HG02588 (cell line): Measurements from ENCODE around the gene WFDC6.

ENCODE experiments used
- ATAC-seq: cut with Tn5 transposase; IDR thresholded peaks from one replicate; pipeline ENCODE4 v1.9.1; 2021; ENCODE audit warnings: mild to moderate bottlenecking, moderate library complexity; ENCODE audit not compliant: unreplicated experiment

WFDC6 gene

DNA sequence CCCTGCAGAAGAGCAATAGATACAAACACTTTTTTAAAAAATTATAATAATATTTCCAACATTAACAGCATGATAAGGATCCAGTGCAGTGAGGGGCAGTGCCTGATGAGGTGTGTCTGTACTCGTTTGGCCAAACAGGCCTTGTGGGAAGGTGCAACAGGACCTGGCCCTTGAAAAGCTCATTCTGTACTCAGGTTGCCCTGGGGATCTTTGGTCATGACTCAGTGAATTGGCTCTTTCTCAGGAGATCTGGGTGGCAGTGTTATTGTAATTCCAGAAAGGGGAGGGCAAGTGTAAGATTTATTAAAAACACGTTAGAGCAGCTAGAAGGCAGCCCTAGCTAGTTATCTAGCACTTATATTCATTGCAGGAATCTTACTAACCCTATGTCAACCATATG is 21.0 kb downstream of the WFDC6 start:
- ATAC-seq: no peak

DNA sequence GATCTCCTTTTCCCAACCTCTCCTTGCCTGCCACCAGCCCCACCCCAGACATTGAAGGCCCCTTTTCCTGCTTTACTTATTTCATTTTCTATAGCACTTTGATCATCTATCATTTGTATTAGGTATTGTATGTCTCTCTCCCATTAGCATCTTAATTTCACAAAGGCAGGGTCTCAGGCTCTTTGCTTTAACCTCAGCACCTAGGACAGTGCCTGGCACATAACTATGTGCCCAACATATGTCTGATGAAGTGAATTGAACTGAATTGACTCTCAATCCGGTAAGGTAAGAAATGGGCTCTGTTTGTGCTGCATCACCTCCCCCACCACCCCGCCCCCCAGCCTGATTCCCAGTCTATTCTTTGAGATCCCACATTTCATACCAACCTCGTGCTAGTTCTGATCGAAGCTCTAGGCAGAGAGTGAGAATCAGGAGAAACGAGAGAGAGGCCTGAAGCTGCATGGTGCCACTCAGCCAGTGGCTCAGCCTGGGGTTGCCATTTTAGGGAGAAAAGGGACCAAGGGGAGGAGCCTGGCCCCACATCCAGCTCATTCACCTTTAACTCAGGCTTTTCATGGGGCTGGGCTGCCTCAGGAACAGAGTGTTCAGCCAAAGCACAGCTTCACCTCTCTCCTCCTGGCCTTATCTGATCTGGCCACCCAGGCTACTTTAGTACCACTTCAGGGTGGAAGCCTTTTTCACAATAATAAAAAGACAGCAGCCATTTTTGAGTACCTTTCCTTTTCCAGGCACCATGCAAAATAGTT is 24.0 kb downstream of the WFDC6 start, which contains the start of gene SPINT3:
Gene SPINT3 (minus strand): TSS at position 476 of the 767 bp plus-strand sequence. CDS start 14 bp downstream, at position 462.
- ATAC-seq: no peak

DNA sequence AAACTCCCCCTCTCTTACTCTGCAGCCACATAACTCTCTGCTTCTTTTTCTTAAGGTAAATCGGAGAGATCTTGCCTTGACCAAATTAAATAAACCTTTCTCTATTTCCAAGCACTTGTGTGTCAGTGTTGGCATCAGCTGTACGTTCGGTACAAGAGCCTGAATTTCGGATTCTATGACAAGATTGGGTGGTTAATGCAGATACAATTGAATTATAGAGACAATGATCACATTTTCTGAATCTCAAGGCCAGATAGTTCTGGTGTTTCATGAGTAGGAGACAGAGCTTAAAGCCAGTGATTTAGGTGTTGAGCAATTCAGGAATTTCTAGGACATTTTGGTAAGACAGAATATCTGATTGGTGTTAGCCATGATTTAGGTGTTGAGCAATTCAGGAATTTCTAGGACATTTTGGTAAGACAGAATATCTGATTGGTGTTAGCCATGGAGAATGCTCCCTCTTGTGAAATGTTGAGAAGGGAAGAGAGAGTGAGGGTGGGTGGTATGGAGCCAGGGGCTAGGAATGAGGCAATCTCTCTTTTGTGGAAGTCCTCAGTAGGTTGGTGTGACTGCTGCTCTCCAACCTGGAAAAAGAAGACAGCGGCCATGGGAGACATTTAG is 28.9 kb downstream of the WFDC6 start:
- no peak for ATAC-seq

DNA sequence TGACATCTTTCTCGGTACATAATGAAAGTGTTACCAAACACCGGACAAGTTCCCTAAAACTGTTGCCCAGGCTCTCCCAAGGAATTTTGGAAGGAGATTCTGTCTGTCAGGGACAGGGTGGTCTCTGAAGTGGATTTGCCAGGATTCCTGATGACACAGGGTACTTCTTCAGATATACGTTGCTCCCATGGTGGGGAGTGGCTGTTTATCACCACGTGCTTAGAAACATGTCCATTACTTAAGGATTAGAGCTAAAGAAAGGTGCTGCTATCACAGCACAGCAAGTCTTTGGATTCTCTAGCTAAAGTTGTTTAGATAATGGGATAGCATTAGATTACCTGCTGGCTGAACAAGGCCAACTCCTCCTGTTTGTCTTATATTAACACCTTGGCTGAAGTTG is 30.2 kb downstream of the WFDC6 start:
- no peak for ATAC-seq

DNA sequence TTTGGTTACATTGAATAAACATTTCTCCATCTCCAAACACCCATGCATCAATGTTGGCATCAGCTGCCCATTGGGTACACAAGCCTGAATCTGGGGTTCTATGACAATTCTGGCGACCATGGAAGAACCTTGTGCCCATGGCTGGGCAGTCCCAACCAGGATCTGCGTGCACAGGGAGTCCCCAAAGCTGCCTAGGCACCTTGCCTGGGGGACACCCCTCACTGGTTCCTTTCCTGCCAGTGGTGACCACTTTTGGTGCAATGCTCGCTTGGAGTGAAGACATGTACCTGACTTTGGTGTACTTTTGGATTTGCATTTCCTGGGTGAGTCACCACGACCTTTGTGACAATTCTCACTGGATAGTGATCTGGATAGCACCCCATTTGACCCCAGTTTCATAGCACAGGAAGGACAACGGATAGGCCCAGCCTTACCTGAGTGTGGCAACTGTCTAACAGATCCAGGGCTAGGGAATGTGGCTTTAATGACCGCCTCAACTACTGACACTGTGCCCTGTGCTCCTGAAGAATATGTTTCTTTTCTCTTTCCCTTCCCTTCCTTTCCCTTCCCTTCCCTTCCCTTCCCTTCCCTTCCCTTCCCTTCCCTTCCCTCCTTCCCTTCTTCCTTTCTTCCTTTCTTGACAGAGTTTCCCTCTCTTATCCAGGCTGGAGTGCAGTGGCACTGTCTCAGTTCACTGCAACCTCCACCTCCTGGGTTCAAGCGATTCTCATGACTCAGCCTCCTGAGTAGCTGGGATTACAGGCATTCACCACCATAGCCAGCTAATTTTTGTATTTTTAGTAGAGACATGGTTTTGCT is 31.0 kb downstream of the WFDC6 start:
- no peak for ATAC-seq

DNA sequence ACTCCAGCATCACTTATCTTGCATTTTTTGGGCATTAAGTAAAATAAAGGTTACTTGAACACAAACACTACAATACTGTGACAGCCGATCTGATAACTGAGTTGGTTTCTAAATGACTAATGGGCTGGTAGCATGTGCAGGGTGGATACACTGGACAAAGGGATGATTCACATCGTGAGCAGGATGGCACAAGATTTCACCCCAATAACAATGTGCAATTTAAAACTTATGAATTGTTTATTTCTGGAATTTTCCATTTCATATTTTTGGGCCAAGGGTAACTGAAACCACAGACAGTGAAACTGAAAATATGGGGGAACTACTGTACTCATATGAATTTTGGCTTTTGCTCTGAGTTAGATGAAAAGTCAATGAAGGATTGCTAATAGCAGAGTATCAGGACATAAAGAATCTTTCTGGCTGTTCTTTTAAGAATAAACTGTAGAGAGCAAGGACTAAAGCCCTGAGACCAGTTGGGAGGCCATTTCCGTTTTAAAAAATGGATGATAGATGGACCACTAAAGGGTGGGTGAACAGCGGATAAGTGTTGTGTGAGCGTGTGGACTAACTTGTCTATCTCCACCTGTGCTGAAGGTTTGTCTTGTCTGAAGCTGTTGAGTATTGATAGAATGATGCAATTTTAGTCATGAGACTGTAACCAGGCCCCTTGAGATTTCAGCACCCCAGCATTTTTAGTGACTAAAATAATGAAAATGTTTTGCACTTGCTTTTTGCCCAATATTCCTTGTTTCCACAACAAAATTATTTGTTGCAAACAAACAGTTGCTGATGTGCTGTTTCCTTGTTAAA is 32.1 kb downstream of the WFDC6 start:
- no peak for ATAC-seq

DNA sequence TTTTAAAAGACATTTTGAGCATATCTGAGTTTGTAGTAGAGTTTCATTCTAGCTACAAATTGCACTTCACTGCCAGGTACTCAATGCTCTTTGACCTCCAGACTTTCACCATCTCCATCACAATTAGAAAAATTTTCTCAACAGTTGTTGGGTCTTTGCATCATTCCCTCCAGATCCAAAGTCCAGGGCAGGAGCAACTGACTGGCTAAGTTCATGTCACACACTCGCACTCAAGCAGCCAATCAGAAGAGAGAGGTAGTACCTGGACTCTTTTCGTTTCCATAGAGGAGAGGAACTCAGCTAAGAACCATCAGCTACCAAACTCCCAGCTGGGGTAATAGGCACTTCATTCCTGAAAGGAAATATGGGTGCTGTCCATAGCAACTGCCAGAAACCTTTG is 32.9 kb downstream of the WFDC6 start:
- no peak for ATAC-seq

DNA sequence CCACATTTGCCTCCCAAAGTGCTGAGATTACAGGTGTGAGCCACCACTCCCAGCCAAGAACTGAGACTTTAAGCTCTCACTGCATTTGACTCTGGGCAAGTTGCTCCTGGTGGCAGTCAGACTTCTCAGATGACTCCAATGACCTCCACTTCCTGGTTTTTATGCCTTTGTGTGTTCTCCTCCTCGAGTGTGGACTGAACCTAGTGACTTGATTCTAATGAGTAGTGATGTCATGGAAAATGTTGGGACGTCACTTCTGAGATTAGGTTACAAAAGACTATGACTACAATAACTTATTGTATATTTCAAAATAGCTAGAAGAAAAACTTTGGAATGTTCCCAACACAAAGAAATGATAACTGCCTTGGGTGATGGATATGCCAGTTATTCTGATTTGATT is 35.9 kb downstream of the WFDC6 start:
- no peak for ATAC-seq

DNA sequence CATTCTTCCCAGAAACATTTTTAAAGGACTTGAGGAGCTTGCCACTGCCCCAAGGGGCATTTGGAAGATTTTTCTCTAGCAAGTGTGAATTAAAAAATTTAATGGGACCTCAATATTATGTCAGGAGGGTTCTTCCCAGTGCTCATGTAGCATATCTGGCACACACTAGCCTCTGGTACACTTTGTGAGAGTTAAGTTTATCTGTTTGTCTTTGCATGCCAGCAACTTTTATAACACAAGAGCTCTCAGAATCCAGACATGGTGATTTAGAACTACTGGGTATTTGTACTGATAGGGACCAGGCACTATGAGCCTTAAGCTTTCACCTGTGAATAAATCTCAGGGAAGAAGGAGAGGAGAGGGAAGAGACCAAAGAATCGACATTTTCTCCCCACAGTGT is 36.7 kb downstream of the WFDC6 start:
- ATAC-seq: no peak

DNA sequence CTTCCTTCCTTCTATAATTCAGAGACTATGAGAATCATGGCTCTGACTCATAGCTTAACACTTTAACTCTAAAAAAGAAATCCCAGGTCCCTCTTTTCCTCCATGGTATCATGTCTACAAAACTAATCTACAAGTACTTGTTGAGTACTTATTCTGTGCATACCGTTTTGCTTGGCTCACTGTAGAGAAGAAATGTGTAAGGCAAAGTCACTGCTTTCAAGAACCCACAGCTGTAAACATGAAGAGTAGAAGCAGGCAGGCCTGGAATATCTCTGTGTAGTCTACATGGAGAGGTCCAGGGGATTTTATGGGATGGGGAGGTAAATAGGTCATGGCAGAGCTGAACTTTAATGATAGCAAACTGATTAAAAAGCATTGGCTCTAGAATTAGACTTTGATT is 37.7 kb downstream of the WFDC6 start:
- no peak for ATAC-seq

DNA sequence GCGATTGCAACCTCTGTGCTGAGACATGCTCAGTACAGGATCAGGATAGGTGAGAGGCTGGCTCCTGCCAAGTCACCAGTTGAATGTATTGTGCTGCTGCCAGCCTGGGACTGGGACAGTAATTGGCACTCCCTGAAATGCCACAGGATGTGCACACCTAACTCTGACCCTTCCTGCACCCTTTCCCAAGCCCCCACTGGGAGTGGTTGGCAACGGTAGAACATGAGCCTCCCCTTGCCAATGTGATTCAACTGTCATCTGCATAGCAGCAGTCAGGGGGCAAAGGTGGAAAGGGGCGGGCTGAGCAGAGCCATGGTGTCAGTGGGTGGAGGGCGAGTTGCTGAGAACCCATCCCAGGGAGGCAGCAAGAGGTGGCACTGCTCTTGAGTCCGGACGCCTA is 39.3 kb downstream of the WFDC6 start:
- ATAC-seq: no peak

DNA sequence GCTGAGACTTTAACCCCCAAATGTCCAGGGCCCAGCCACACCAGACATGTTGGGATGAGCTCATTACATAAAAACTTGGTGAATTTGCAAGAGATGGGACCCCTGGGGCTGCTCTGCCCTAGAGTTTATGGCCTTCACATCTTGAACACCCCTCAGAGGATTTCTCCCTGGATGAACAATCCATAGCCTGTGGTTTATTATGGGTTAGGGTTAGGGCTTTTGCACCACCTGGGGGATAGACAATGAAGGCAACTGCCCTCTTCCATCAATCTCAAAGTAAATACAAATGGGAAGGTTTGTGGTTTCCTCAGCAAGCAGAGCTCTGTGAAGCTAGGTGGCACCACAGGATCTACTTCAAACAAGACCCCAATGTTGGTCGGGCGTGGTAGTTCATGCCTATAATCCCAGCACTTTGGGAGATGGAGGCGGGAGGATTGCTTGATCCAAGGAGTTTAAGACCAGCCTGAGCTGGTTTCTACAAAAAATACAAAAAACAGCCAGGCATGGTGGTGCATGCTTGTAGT is 41.2 kb downstream of the WFDC6 start:
- ATAC-seq: no peak

DNA sequence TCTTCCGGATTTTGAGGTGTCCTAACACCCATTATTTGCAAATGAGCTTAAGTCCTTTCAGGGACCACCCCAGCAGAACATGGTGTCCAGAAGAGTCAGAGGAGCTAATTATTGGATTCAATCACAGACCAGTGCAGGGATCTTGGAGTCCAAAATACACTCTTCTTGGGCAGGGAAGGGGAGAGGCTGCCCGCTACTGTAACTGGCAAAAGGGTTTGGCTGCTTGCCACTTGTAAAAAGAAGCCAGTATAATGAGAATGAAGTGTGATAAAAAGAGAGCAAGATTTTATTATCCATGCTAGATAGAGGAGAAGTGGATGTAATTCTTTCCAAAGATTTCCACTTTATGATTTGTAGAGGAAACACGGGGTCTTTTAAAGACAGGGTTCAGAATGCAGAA is 43.1 kb downstream of the WFDC6 start:
- ATAC-seq: no peak

DNA sequence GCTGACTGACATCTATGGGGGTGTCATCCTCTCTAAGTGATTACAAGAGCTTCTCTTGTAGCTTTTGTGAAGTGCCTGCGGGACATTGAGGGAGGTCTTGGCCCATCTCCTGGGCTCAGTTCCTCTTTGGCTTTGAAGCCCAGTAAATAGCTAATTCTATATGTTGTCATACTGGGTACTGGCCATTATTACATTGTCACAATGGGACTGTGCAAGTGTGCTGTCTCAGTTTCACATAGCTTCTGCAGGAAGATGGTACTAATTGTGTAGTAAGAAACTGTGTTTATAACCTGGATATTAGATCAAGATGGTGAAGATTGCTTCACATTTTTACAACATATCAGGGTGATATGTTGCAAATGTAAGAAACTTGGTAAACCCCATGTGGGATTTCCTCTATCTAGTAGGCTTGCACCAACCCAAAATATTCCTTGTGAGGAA is 43.8 kb downstream of the WFDC6 start:
- no peak for ATAC-seq

DNA sequence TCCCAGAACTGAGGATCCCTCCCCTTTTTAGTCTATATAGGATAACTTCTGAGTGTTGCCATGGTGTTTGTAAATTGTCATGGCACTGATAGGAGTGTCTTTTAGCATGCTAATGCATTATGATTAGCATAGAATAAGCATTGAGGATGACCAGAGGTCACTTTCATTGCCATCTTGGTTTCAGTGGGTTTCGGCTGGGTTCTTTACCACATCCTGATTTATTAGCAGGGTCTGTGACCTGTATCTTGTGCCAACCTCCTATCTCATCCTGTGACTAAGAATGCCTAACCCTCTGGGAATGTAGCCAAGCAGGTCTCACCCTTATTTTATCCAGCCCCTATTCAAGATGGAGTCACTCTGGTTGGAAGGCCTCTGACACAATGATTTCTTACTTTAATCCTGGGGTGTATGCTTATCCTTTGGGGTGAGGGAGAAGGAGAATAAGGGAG is 50.2 kb downstream of the WFDC6 start:
- ATAC-seq: no peak

DNA sequence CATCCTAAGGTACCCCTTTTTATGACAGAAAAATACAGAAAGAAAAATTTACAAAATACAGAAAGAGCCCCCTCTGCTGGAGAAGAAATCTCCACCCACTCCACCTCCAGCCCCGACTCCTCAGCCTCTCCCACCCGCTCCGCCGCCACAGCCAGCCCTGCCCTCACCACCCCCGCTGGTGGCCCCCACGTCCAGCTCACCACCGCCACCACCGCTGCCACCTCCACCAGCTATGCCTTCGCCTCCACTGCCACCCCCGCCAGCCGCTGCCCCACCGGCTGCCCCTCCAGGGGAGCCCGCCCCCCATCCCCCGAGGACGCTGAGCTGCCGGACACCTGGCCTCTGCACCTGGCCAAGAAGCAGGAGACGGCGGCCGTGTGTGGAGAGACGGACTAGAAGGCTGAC is 52.0 kb downstream of the WFDC6 start:
- no peak for ATAC-seq

DNA sequence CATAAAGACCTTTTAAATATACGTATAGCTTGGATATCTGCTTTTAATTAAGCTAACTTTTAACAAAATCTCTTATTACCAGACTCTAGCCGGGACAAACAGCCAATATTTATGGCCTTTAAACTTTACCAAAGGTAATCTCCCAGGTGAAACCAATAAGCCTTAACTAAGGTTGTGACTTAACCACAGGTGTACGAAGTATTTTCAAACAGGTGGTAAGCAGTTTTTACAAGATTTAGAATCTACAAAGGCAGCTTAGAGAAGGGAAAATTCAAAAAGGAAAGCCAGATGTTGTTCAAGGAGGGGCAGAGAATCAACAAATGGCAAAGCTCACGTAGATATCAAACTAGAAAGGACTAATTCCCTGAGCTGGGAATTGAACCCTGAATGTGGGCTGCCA is 53.9 kb downstream of the WFDC6 start:
- no peak for ATAC-seq

DNA sequence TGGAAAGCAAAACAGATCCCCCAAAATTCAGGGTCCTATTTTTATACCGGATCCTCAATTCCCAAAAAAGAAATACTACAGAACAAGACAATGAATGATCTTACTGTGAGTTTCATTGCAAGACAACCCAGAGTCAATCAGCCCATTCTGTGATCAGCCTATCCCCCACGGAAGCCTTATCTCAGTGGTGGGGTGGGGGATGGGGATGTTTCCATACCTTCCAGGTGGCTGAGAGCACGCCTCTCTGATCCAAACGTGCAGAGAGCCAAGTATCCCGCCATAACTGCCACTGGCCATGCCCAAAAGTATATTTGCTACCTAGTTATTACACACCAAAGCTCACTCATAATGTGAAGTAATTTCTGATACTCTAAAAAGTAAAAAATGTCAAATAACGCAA is 54.6 kb downstream of the WFDC6 start:
- ATAC-seq: no peak
